K562 (cell line): ENCODE data around the gene SERPIND1. TPM values are rescaled to one million over a fixed set of nuclear protein-coding genes. Genes with fewer than 3 reads are reported as not detected.

ENCODE experiments used
- ATAC-seq: fragments of 200-7000 bp; cut with Tn5 transposase; 3 replicates; pipeline ENCODE4 v1.9.1; 2020; ENCODE audit warnings: moderate library complexity
- BruUV-seq: library from RNA; stranded (reverse); fragments of 400-500 nt; replicated peaks from 2 replicates; lab custom pipeline; 2021; lab: Mats Ljungman, UMichigan
- CTCF ChIA-PET: fragments of 300-600 bp; formaldehyde crosslinking; extraction: SDS; loops from one replicate; lab custom pipeline; 2021; ENCODE audit warnings: low intra/inter-chr PET ratio; lab: Yijun Ruan, JAX
- POLR2A ChIA-PET: fragments of 300-600, 350-650 bp; sonication (Branson Sonifier 250); formaldehyde crosslinking; extraction: SDS; loops from one replicate; lab custom pipeline; 2021; ENCODE audit warnings: antibody characterized with exemption, inconsistent platforms; lab: Yijun Ruan, JAX
- DNase-seq, 4 experiments: peaks; one replicate each; pipeline versions ENCODE4 v3.0.0 to v3.0.0-alpha.2; 2011 to 2018; ENCODE audit warnings: low spot score in 3 of 4, mixed read lengths in 3 of 4; ENCODE audit errors: extremely low read depth in 1 of 4
- FAIRE-seq: peaks from 2 replicates; lab custom pipeline; 2011; peaks lifted over from hg19 to GRCh38; lab: Jason Lieb, UNC
- H2AFZ ChIP-seq: 2 replicates; pipeline ENCODE4 v1.6.0; 2011; ENCODE audit warnings: low read depth, low read length, control low read depth, inconsistent platforms
- H3K27ac ChIP-seq: fragments of 200-600 bp; 3 replicates; pipeline ENCODE4 v1.8.0; 2011; ENCODE audit warnings: low read depth, mild to moderate bottlenecking, control low read depth, inconsistent platforms, low read length, moderate library complexity, mixed read lengths; ENCODE audit errors: extremely low read depth
- H3K27me3 ChIP-seq, 2 experiments: fragments of 300-600 bp in 1 of 2; 2 replicates in 1 of 2; 3 replicates in 1 of 2; pipeline versions ENCODE4 v1.6.0 to v1.8.0; 2011; ENCODE audit warnings: inconsistent platforms in 2 of 2, low read length in 2 of 2, mild to moderate bottlenecking in 1 of 2, mixed read lengths in 1 of 2, moderate library complexity in 1 of 2; ENCODE audit not compliant: control insufficient read depth in 2 of 2, insufficient read depth in 2 of 2
- H3K36me3 ChIP-seq: fragments of 300-600 bp; 3 replicates; pipeline ENCODE4 v1.8.0; 2011; ENCODE audit warnings: mild to moderate bottlenecking, low read length, inconsistent platforms; ENCODE audit not compliant: control insufficient read depth, insufficient read depth
- H3K4me1 ChIP-seq, 2 experiments: fragments of 200-600 bp in 1 of 2; replicated peaks in 1 of 2; 2 replicates in 1 of 2; 3 replicates in 1 of 2; pipeline versions ENCODE4 v1.5.1 to v1.8.0; 2011; ENCODE audit warnings: inconsistent platforms in 2 of 2, low read length in 2 of 2, mild to moderate bottlenecking in 1 of 2, mixed read lengths in 1 of 2, moderate library complexity in 1 of 2; ENCODE audit not compliant: control insufficient read depth in 2 of 2, insufficient read depth in 2 of 2
- H3K4me2 ChIP-seq: 2 replicates; pipeline ENCODE4 v1.6.1; 2011; ENCODE audit warnings: low read length, control low read depth, inconsistent platforms, mixed read lengths; ENCODE audit not compliant: insufficient read depth
- H3K4me3 ChIP-seq: fragments of 200-600 bp; sonication (generic), shearing (Covaris generic); 2 replicates; pipeline ENCODE4 v1.5.1; 2016; ENCODE audit warnings: control low read depth, inconsistent platforms
- H3K79me2 ChIP-seq: fragments of 200-600 bp; 3 replicates; pipeline ENCODE4 v1.8.0; 2011; ENCODE audit warnings: low read length, inconsistent platforms; ENCODE audit not compliant: control insufficient read depth, insufficient read depth
- H3K9ac ChIP-seq, 2 experiments: 2 replicates each; pipeline versions ENCODE4 v1.6.0 to v1.6.1; 2011; ENCODE audit warnings: low read depth in 2 of 2, low read length in 2 of 2, control low read depth in 1 of 2, inconsistent platforms in 1 of 2, mild to moderate bottlenecking in 1 of 2, mixed read lengths in 1 of 2; ENCODE audit not compliant: insufficient read depth in 1 of 2
- H3K9me1 ChIP-seq: one replicate; pipeline ENCODE4 v1.6.0; 2011; ENCODE audit warnings: inconsistent platforms, mild to moderate bottlenecking, low read length, moderate library complexity; ENCODE audit not compliant: control insufficient read depth, insufficient read depth
- H3K9me3 ChIP-seq: replicated peaks from 2 replicates; pipeline ENCODE4 v1.5.1; 2011; ENCODE audit warnings: low read depth, low read length, inconsistent platforms; ENCODE audit not compliant: control insufficient read depth, insufficient read depth
- H4K20me1 ChIP-seq: replicated peaks from 2 replicates; pipeline ENCODE4 v1.6.1; 2011; ENCODE audit warnings: low read length, inconsistent platforms, mixed read lengths; ENCODE audit not compliant: control insufficient read depth, insufficient read depth
- ASH1L ChIP-seq: fragments of 450-650 bp; IDR thresholded peaks from 2 replicates; pipeline ENCODE4 v1.6.1; 2018; ENCODE audit warnings: borderline replicate concordance, mild to moderate bottlenecking, low read depth; ENCODE audit not compliant: partially characterized antibody
- C11orf30 ChIP-seq: fragments of 450-650 bp; IDR thresholded peaks from 2 replicates; pipeline ENCODE4 v1.6.1; 2016; ENCODE audit warnings: low read depth, mild to moderate bottlenecking
- HLTF ChIP-seq: fragments of 450-650 bp; IDR thresholded peaks from 2 replicates; pipeline ENCODE4 v1.6.1; 2016
- MCM3 ChIP-seq: fragments of 450-650 bp; IDR thresholded peaks from 2 replicates; pipeline ENCODE4 v1.6.1; 2016
- ZBTB26 ChIP-seq: fragments of 450-650 bp; formaldehyde crosslinking; IDR thresholded peaks from 2 replicates; pipeline ENCODE4 v1.4.0; 2022; ENCODE audit warnings: missing genetic modification characterization
- ZNF347 ChIP-seq: fragments of 450-650 bp; formaldehyde crosslinking; IDR thresholded peaks from 2 replicates; pipeline ENCODE4 v1.4.0; 2020; ENCODE audit warnings: low read depth, mild to moderate bottlenecking, moderate library complexity
- ZSCAN32 ChIP-seq: fragments of 450-650 bp; formaldehyde crosslinking; IDR thresholded peaks from 2 replicates; pipeline ENCODE4 v1.4.0; 2020; ENCODE audit warnings: mild to moderate bottlenecking, moderate library complexity
- WGBS: fragments of 100-300 bp; shearing (Covaris generic); methylation state at CpG from one replicate; pipeline ENCODE4 v1.1.6; 2016; ENCODE audit warnings: low coverage, mixed read lengths; ENCODE audit not compliant: insufficient coverage; ENCODE audit errors: missing lambda C conversion rate; 5-methylcytosine and 5-hydroxymethylcytosine counted together
- in situ Hi-C: fragments of 300-500 bp; cut with MboI; formaldehyde crosslinking; loops from 4 replicates; pipeline ENCODE4 v1.15.0; 2018; ENCODE audit warnings: inconsistent platforms, mixed read lengths
- intact Hi-C: fragments of 100-400 bp; cut with micrococcal nuclease; formaldehyde crosslinking; loops from 2 replicates; pipeline ENCODE4 v1.14.2; 2022
- polyA plus RNA-seq, 8 experiments: library from polyadenylated mRNA; depleted of rRNA in 4 of 8; stranded (reverse) in 5 of 8; unstranded in 3 of 8; fragments of >200 nt; fragmentation: Nextera tagmentation in 2 of 8; fragmentation: Illumina TruSeq in 1 of 8; extraction: Ambion mirVana in 2 of 8; extraction: Trizol in 1 of 8; gene quantifications; 2 replicates each; pipeline versions ENCODE4 v1.2.1 to v1.2.3, GENCODE V29; 2011 to 2014; ENCODE audit warnings: inconsistent platforms in 1 of 8, missing spikeins in 1 of 8
- total RNA-seq, 7 experiments: library from RNA; depleted of rRNA in 6 of 7; stranded (reverse); fragments of >200 nt in 6 of 7; fragmentation: Illumina TruSeq in 2 of 7; extraction: Trizol in 2 of 7; gene quantifications; 2 replicates each; pipeline versions ENCODE4 v1.2.1 to v1.2.3, GENCODE V29; 2011 to 2021; ENCODE audit warnings: low replicate concordance in 1 of 7
- TF ChIP-seq, protein P1 (sequence below): sonication (generic); formaldehyde crosslinking; IDR thresholded peaks from 2 replicates; pipeline ENCODE4 v1.8.0; 2022; ENCODE audit warnings: mild to moderate bottlenecking, missing genetic modification reagents
- TF ChIP-seq, protein P2 (sequence below), 2 experiments: fragments of 450-650 bp; formaldehyde crosslinking in 1 of 2; IDR thresholded peaks; 2 replicates each; pipeline versions ENCODE4 v1.4.0 to v1.6.1; 2014 to 2020; ENCODE audit warnings: mild to moderate bottlenecking in 2 of 2, borderline replicate concordance in 1 of 2, low read depth in 1 of 2

Gene SERPIND1
- total and polyA plus RNA-seq, 9 of the 15 experiments (the other 6 are each of a cell fraction or from before 2014, with no cell fraction given) = 0.04 to 0.11 (median 0.09) TPM; not detected in 6

- TF ChIP-seq ZBTB26 (0 out of 2 replicates have a peak, but pooled peaks have one; percentile 75), ZSCAN32 (CRISPR knock-in tag) (no peak), ASH1L (peak; percentile 18), ZNF347 (CRISPR knock-in tag) (0 out of 2 replicates have a peak, but pooled peaks have one; percentile 5), C11orf30 (peak; percentile 26; the same call in 1 of the 2 replicates), HLTF (peak; percentile 28; the same call in 1 of the 2 replicates), MCM3 (no peak)
Measured at GRCh38 chr22:20829491-20830134, 55.7 kb downstream of the SERPIND1 start (continued).

GRCh38 chr22:20833225-20833665 is 59.3 kb downstream of the SERPIND1 start:
- Histone ChIP-seq H3K9me1 (no peaks in the 10 kb centered on the region), H4K20me1 (peaks cover 3% of the 10 kb centered on the region; the same call in 1 of the 2 replicates), H3K27me3 (no peaks in the 10 kb centered on the region), H3K9me3 (no peaks in the 10 kb centered on the region), H3K27ac (no peak overlapping the region), H3K4me1 (peaks cover 0 to 3% of the 10 kb centered on the region in 2 experiments; a peak in 1 of 5 replicates), H3K4me2 (no peak overlapping the region), H3K36me3 (peaks cover 53% of the 10 kb centered on the region), H3K4me3 (no peak overlapping the region), H3K9ac (0 out of 4 replicates have a peak overlapping the region, but pooled peaks of 1 of the 2 experiments have one; percentile 1), H3K79me2 (peaks cover 10% of the 10 kb centered on the region; the same call in 2 of the 3 replicates), H2AFZ (no peak overlapping the region)
- POLR2A ChIA-PET = interaction anchor here (0.6 to 9.2 kb wide), 5 partner anchors 8 to 1115 kb away, joined by 3 to 93 read pairs (median 8); no protein-coding TSS in a partner anchor
- ATAC-seq (no peak), DNase-seq (peak in 2 of 4 experiments; percentile 22 to 46), FAIRE-seq (no peak)
- 93% methylated on average over 6 of the region's 6 CpGs for WGBS
- intact Hi-C loops (no loop called here), in situ Hi-C loops (no loop called here)
- no TSS peak for BruUV-seq
- CTCF ChIA-PET = no interaction called here
- TF ChIP-seq, protein P1, sequence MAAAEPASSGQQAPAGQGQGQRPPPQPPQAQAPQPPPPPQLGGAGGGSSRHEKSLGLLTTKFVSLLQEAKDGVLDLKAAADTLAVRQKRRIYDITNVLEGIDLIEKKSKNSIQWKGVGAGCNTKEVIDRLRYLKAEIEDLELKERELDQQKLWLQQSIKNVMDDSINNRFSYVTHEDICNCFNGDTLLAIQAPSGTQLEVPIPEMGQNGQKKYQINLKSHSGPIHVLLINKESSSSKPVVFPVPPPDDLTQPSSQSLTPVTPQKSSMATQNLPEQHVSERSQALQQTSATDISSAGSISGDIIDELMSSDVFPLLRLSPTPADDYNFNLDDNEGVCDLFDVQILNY = peak; percentile 35; the same call in 1 of the 2 replicates
- TF ChIP-seq, protein P2, sequence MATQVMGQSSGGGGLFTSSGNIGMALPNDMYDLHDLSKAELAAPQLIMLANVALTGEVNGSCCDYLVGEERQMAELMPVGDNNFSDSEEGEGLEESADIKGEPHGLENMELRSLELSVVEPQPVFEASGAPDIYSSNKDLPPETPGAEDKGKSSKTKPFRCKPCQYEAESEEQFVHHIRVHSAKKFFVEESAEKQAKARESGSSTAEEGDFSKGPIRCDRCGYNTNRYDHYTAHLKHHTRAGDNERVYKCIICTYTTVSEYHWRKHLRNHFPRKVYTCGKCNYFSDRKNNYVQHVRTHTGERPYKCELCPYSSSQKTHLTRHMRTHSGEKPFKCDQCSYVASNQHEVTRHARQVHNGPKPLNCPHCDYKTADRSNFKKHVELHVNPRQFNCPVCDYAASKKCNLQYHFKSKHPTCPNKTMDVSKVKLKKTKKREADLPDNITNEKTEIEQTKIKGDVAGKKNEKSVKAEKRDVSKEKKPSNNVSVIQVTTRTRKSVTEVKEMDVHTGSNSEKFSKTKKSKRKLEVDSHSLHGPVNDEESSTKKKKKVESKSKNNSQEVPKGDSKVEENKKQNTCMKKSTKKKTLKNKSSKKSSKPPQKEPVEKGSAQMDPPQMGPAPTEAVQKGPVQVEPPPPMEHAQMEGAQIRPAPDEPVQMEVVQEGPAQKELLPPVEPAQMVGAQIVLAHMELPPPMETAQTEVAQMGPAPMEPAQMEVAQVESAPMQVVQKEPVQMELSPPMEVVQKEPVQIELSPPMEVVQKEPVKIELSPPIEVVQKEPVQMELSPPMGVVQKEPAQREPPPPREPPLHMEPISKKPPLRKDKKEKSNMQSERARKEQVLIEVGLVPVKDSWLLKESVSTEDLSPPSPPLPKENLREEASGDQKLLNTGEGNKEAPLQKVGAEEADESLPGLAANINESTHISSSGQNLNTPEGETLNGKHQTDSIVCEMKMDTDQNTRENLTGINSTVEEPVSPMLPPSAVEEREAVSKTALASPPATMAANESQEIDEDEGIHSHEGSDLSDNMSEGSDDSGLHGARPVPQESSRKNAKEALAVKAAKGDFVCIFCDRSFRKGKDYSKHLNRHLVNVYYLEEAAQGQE (IDR thresholded peaks at IDR 0.05; ENCODE audit: borderline replicate concordance) = no peak
- TF ChIP-seq, protein P2 (CRISPR knock-in tag; IDR thresholded peaks at IDR 0.05; ENCODE audit: low read depth) = no peak
